HEK293 (cell line): ENCODE results near the gene MYO7B.

Experiments used
- CTCF ChIA-PET: fragments of 350-600 bp; formaldehyde crosslinking; extraction: SDS; loops from one replicate; lab custom pipeline; 2021; ENCODE audit warnings: antibody characterized with exemption; lab: Yijun Ruan, JAX
- POLR2A ChIA-PET: fragments of 300-600 bp; formaldehyde crosslinking; extraction: SDS; loops from one replicate; lab custom pipeline; 2020; ENCODE audit warnings: antibody characterized with exemption, inconsistent platforms; lab: Yijun Ruan, JAX
- H3K27ac ChIP-seq: fragments of 200-500 bp; sonication (Bioruptor generic); 2 replicates; pipeline ENCODE4 v1.5.1; 2014; ENCODE audit warnings: low read depth, low read length, control low read depth, inconsistent platforms; ENCODE audit errors: extremely low read depth
- H3K36me3 ChIP-seq, 2 experiments: fragments of 200-500 bp in 1 of 2; sonication (Bioruptor generic) in 1 of 2; 1 replicate in 1 of 2; 2 replicates in 1 of 2; pipeline ENCODE4 v1.5.1; 2014 to 2017; ENCODE audit warnings: inconsistent platforms in 2 of 2, low read length in 2 of 2; ENCODE audit not compliant: control insufficient read depth in 2 of 2, insufficient read depth in 1 of 2
- H3K4me1 ChIP-seq: fragments of 200-500 bp; sonication (Bioruptor generic); 2 replicates; pipeline ENCODE4 v1.5.1; 2014; ENCODE audit warnings: mild to moderate bottlenecking, low read length, inconsistent platforms; ENCODE audit not compliant: control insufficient read depth, insufficient read depth
- H3K4me3 ChIP-seq: 2 replicates; pipeline ENCODE4 v1.5.1; 2011; ENCODE audit warnings: low read depth, mild to moderate bottlenecking, control low read depth, low read length, moderate library complexity
- H3K9me3 ChIP-seq: fragments of 200-500 bp; sonication (Bioruptor generic); 2 replicates; pipeline ENCODE4 v1.5.1; 2014; ENCODE audit warnings: low read depth, low read length, inconsistent platforms; ENCODE audit not compliant: control insufficient read depth, insufficient read depth
- BCL11B ChIP-seq: fragments of 450-650 bp; formaldehyde crosslinking; IDR thresholded peaks from 2 replicates; pipeline ENCODE4 v1.5.1; 2016; ENCODE audit warnings: low read depth, missing biosample characterization, missing genetic modification characterization
- CTCF ChIP-seq: fragments of 450-650 bp; formaldehyde crosslinking; IDR thresholded peaks from 2 replicates; pipeline ENCODE4 v1.5.1; 2016; ENCODE audit warnings: missing biosample characterization, missing genetic modification characterization
- GLI4 ChIP-seq: fragments of 450-650 bp; formaldehyde crosslinking; IDR thresholded peaks from 2 replicates; pipeline ENCODE4 v1.5.1; 2016; ENCODE audit warnings: missing biosample characterization, missing genetic modification characterization
- HOXC10 ChIP-seq: sonication (generic); formaldehyde crosslinking; IDR thresholded peaks from 2 replicates; pipeline ENCODE4 v1.8.1; 2023; ENCODE audit warnings: mild to moderate bottlenecking, missing genetic modification reagents
- KLF7 ChIP-seq: fragments of 450-650 bp; formaldehyde crosslinking; IDR thresholded peaks from 2 replicates; pipeline ENCODE4 v1.5.1; 2016; ENCODE audit warnings: missing biosample characterization, missing genetic modification characterization, borderline replicate concordance
- ZEB2 ChIP-seq: fragments of 450-650 bp; formaldehyde crosslinking; IDR thresholded peaks from 2 replicates; pipeline ENCODE4 v1.5.1; 2016; ENCODE audit warnings: missing biosample characterization, missing genetic modification characterization
- ZNF121 ChIP-seq: fragments of 450-650 bp; formaldehyde crosslinking; IDR thresholded peaks from 2 replicates; pipeline ENCODE4 v1.5.1; 2016; ENCODE audit warnings: missing biosample characterization, missing genetic modification characterization
- ZNF174 ChIP-seq: fragments of 450-650 bp; formaldehyde crosslinking; IDR thresholded peaks from 2 replicates; pipeline ENCODE4 v1.5.0; 2017; ENCODE audit warnings: missing biosample characterization, mild to moderate bottlenecking, missing genetic modification characterization
- ZNF211 ChIP-seq: fragments of 450-650 bp; formaldehyde crosslinking; IDR thresholded peaks from 2 replicates; pipeline ENCODE4 v1.5.1; 2016; ENCODE audit warnings: low read depth, missing biosample characterization, missing genetic modification characterization
- ZNF248 ChIP-seq: fragments of 450-650 bp; formaldehyde crosslinking; IDR thresholded peaks from 2 replicates; pipeline ENCODE4 v1.5.1; 2017; ENCODE audit warnings: missing biosample characterization, missing genetic modification characterization
- ZNF292 ChIP-seq: fragments of 450-650 bp; formaldehyde crosslinking; IDR thresholded peaks from 2 replicates; pipeline ENCODE4 v1.5.1; 2016; ENCODE audit warnings: low read depth, missing biosample characterization, missing genetic modification characterization, borderline replicate concordance
- ZNF354C ChIP-seq: fragments of 450-650 bp; formaldehyde crosslinking; IDR thresholded peaks from 2 replicates; pipeline ENCODE4 v1.5.1; 2016; ENCODE audit warnings: missing biosample characterization, missing genetic modification characterization, low read depth, borderline replicate concordance
- ZNF362 ChIP-seq: fragments of 450-650 bp; formaldehyde crosslinking; IDR thresholded peaks from 2 replicates; pipeline ENCODE4 v1.5.1; 2016; ENCODE audit warnings: missing biosample characterization, missing genetic modification characterization
- ZNF548 ChIP-seq: fragments of 450-650 bp; formaldehyde crosslinking; IDR thresholded peaks from 2 replicates; pipeline ENCODE4 v1.5.1; 2016; ENCODE audit warnings: missing biosample characterization, missing genetic modification characterization
- TF ChIP-seq, protein P1 (sequence below): fragments of 450-650 bp; formaldehyde crosslinking; IDR thresholded peaks from 2 replicates; pipeline ENCODE4 v1.5.1; 2016; ENCODE audit warnings: missing biosample characterization, missing genetic modification characterization
- TF ChIP-seq, protein P2 (sequence below): fragments of 450-650 bp; formaldehyde crosslinking; IDR thresholded peaks from 2 replicates; pipeline ENCODE4 v1.5.1; 2016; ENCODE audit warnings: missing biosample characterization, missing genetic modification characterization
- TF ChIP-seq, protein P3 (sequence below): fragments of 450-650 bp; formaldehyde crosslinking; conservative IDR thresholded peaks from 2 replicates; pipeline ENCODE4 v1.5.1; 2016; ENCODE audit warnings: low read depth, missing biosample characterization, missing genetic modification characterization

Gene MYO7B

DNA sequence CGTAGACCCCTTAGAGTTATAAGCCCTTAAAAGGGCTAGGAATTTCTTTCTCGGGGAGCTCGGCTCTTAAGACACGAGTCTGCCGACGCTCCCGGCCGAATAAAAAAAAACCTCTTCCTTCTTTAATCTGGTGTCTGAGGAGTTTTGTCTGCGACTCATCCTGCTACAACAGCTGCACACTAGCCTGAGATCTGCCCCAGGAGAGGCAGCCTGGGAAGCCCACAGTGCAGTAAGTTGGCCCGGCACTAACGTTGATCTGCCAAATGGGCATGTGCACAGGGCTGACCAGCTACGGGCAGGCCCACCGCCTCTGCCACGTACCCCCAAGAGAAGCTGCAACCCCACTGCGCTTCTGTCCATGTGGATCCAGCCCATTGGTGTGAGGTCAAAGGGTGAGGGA is 148.3 kb downstream of the MYO7B start:
- ChIA-PET CTCF (interaction anchor here (0.6 to 1.2 kb wide), 4 partner anchors 45 to 633 kb away, joined by 3 to 4 read pairs (median 3); no protein-coding TSS in a partner anchor), POLR2A (interaction anchor here (0.8 kb wide), 1 partner anchor 19 kb away, joined by 3 read pairs; no protein-coding TSS in a partner anchor)
- Histone ChIP-seq H3K4me3 (no peak overlapping the region), H3K4me1 (no peaks in the 10 kb centered on the region), H3K36me3 (no peaks in the 10 kb centered on the region), H3K9me3 (no peaks in the 10 kb centered on the region), H3K27ac (no peak overlapping the region)
- TF ChIP-seq CTCF (tag by site-specific recombination) (no peak), ZNF362 (tag by site-specific recombination) (no peak), GLI4 (tag by site-specific recombination) (no peak), HOXC10 (CRISPR knock-in tag) (no peak), ZNF121 (tag by site-specific recombination) (no peak), ZNF211 (tag by site-specific recombination) (no peak), ZNF354C (tag by site-specific recombination) (no peak), ZNF174 (tag by site-specific recombination) (no peak), ZNF292 (no peak), ZNF248 (tag by site-specific recombination) (no peak), KLF7 (no peak), ZEB2 (tag by site-specific recombination) (no peak), BCL11B (tag by site-specific recombination) (no peak), ZNF548 (tag by site-specific recombination) (no peak)
- TF ChIP-seq, protein P1, sequence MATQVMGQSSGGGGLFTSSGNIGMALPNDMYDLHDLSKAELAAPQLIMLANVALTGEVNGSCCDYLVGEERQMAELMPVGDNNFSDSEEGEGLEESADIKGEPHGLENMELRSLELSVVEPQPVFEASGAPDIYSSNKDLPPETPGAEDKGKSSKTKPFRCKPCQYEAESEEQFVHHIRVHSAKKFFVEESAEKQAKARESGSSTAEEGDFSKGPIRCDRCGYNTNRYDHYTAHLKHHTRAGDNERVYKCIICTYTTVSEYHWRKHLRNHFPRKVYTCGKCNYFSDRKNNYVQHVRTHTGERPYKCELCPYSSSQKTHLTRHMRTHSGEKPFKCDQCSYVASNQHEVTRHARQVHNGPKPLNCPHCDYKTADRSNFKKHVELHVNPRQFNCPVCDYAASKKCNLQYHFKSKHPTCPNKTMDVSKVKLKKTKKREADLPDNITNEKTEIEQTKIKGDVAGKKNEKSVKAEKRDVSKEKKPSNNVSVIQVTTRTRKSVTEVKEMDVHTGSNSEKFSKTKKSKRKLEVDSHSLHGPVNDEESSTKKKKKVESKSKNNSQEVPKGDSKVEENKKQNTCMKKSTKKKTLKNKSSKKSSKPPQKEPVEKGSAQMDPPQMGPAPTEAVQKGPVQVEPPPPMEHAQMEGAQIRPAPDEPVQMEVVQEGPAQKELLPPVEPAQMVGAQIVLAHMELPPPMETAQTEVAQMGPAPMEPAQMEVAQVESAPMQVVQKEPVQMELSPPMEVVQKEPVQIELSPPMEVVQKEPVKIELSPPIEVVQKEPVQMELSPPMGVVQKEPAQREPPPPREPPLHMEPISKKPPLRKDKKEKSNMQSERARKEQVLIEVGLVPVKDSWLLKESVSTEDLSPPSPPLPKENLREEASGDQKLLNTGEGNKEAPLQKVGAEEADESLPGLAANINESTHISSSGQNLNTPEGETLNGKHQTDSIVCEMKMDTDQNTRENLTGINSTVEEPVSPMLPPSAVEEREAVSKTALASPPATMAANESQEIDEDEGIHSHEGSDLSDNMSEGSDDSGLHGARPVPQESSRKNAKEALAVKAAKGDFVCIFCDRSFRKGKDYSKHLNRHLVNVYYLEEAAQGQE (tag by site-specific recombination), result no peak
- TF ChIP-seq, protein P2, sequence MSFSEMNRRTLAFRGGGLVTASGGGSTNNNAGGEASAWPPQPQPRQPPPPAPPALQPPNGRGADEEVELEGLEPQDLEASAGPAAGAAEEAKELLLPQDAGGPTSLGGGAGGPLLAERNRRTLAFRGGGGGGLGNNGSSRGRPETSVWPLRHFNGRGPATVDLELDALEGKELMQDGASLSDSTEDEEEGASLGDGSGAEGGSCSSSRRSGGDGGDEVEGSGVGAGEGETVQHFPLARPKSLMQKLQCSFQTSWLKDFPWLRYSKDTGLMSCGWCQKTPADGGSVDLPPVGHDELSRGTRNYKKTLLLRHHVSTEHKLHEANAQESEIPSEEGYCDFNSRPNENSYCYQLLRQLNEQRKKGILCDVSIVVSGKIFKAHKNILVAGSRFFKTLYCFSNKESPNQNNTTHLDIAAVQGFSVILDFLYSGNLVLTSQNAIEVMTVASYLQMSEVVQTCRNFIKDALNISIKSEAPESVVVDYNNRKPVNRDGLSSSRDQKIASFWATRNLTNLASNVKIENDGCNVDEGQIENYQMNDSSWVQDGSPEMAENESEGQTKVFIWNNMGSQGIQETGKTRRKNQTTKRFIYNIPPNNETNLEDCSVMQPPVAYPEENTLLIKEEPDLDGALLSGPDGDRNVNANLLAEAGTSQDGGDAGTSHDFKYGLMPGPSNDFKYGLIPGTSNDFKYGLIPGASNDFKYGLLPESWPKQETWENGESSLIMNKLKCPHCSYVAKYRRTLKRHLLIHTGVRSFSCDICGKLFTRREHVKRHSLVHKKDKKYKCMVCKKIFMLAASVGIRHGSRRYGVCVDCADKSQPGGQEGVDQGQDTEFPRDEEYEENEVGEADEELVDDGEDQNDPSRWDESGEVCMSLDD (tag by site-specific recombination), result no peak
- TF ChIP-seq, protein P3, sequence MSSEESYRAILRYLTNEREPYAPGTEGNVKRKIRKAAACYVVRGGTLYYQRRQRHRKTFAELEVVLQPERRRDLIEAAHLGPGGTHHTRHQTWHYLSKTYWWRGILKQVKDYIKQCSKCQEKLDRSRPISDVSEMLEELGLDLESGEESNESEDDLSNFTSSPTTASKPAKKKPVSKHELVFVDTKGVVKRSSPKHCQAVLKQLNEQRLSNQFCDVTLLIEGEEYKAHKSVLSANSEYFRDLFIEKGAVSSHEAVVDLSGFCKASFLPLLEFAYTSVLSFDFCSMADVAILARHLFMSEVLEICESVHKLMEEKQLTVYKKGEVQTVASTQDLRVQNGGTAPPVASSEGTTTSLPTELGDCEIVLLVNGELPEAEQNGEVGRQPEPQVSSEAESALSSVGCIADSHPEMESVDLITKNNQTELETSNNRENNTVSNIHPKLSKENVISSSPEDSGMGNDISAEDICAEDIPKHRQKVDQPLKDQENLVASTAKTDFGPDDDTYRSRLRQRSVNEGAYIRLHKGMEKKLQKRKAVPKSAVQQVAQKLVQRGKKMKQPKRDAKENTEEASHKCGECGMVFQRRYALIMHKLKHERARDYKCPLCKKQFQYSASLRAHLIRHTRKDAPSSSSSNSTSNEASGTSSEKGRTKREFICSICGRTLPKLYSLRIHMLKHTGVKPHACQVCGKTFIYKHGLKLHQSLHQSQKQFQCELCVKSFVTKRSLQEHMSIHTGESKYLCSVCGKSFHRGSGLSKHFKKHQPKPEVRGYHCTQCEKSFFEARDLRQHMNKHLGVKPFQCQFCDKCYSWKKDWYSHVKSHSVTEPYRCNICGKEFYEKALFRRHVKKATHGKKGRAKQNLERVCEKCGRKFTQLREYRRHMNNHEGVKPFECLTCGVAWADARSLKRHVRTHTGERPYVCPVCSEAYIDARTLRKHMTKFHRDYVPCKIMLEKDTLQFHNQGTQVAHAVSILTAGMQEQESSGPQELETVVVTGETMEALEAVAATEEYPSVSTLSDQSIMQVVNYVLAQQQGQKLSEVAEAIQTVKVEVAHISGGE (tag by site-specific recombination), result no peak
